ENCODE results near the gene DLG1.

- TF ChIP-seq YY1 (IDR thresholded peaks at IDR 0.05; ENCODE audit: low read depth), result no peak
- TF ChIP-seq TAF1 (IDR thresholded peaks at IDR 0.05; ENCODE audit: low read depth), result no peak
- TF ChIP-seq TCF12 (IDR thresholded peaks at IDR 0.05; ENCODE audit: low read depth), result no peak
- TF ChIP-seq REST (IDR thresholded peaks at IDR 0.05; ENCODE audit: low read depth), result no peak
- no peak for TF ChIP-seq MAX (IDR thresholded peaks at IDR 0.05)
- no peak for TF ChIP-seq RAD21 (IDR thresholded peaks at IDR 0.05; ENCODE audit: low read depth)
- TF ChIP-seq TEAD4 (IDR thresholded peaks at IDR 0.05), result no peak
- no peak for TF ChIP-seq EGR1 (IDR thresholded peaks at IDR 0.05)
These were observed 11.7 kb downstream of the DLG1 start for GRCh38 chr3:197286678-197287077.
